BLaER1 treated with 17β-estradiol and CSF1 and Interleukin-3, amounts not matched to agents 10 nM and 100 nM (cell line): ENCODE measurements around the gene CSNK1D.

Source experiments
- H3K27ac ChIP-seq, 11 experiments: shearing (Covaris generic); formaldehyde crosslinking; 2 replicates each; pipeline ENCODE4 v1.8.1; 2022
- H3K27me3 ChIP-seq, 11 experiments: shearing (Covaris generic); formaldehyde crosslinking; 2 replicates each; pipeline ENCODE4 v1.8.1; 2022
- H3K36me3 ChIP-seq, 11 experiments: shearing (Covaris generic); formaldehyde crosslinking; 2 replicates each; pipeline ENCODE4 v1.8.1; 2022
- H3K4me1 ChIP-seq, 10 experiments: shearing (Covaris generic); formaldehyde crosslinking; 2 replicates each; pipeline ENCODE4 v1.8.1; 2022
- H3K4me2 ChIP-seq, 11 experiments: shearing (Covaris generic); formaldehyde crosslinking; 2 replicates each; pipeline ENCODE4 v1.8.1; 2022
- H3K4me3 ChIP-seq, 10 experiments: shearing (Covaris generic); formaldehyde crosslinking; 2 replicates each; pipeline ENCODE4 v1.8.1; 2022
- H3K9ac ChIP-seq, 11 experiments: shearing (Covaris generic); formaldehyde crosslinking; 2 replicates each; pipeline ENCODE4 v1.8.1; 2022
- H3K9me3 ChIP-seq, 11 experiments: shearing (Covaris generic); formaldehyde crosslinking; replicated peaks in 1 of 11; 2 replicates each; pipeline ENCODE4 v1.8.1; 2022
- H4K20me1 ChIP-seq, 11 experiments: shearing (Covaris generic); formaldehyde crosslinking; 2 replicates each; pipeline ENCODE4 v1.8.1; 2022
- Cebpa-rat ChIP-seq, 11 experiments: shearing (Covaris generic); IDR thresholded peaks; 2 replicates each; pipeline ENCODE4 v1.8.1; 2022

The CSNK1D gene

DNA sequence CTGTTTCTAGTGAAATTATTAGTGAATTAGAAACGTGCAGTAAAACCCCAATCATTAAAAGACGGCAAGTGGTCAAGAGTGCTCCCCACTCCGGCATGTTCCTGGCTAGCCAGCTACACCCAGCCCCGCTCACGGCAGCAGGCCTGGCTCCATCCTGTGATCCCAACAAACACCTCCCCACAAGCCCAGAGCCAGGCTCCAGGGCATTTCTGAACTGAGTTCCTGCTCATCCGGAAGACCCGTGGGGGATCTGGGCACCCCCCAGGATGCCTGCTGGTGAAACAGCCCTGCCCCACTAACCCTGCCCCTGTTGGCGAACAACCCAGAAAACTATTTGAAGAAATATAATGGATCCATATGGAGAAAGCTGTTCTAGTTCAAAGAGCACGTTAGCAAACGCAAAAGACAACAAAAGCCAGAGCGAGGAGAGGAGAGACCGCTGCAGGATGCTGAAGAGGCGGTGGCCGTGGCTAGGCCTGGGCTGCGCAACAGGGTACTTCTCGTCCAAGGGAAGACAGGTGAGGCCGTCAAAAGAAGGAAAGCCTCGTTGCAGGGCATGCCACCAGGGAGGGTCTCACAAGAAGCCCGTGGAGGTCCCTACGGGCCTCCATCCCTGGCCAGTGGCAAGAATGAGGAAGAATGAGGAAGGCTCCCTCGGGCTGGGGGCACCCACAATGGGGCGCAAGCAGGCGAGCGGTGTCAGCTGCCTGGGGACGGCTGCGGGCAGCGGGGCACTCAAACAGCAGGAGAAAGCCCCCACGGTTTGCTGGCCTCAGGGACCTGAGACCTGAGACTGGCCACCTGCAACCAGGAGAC lies 25.4 kb downstream of the CSNK1D start:
- H3K9me3 ChIP-seq = no peaks in the 10 kb centered on the region
- H3K4me1 ChIP-seq = peaks cover 44 to 69% (median 56%) of the 10 kb centered on the region in 10 experiments
- H3K4me3 ChIP-seq = no peak overlapping the region; a peak in 1 of 20 replicates
- no peaks in the 10 kb centered on the region for H3K27me3 ChIP-seq
- H3K36me3 ChIP-seq = peaks cover 99 to 100% (median 100%) of the 10 kb centered on the region in 11 experiments
- peak overlapping the region in 2 of 11 experiments; percentile 46 to 47; a peak in 2 of 22 replicates for H3K27ac ChIP-seq
- no peak for TF ChIP-seq Cebpa-rat (IDR thresholded peaks at IDR 0.05)
- H4K20me1 ChIP-seq = peaks cover 100% of the 10 kb centered on the region in 11 experiments
- H3K4me2 ChIP-seq = peak overlapping the region; percentile 51 to 91 (median 72)
- peak overlapping the region; percentile 27 to 67 (median 45); a peak in 16 of 22 replicates for H3K9ac ChIP-seq

DNA sequence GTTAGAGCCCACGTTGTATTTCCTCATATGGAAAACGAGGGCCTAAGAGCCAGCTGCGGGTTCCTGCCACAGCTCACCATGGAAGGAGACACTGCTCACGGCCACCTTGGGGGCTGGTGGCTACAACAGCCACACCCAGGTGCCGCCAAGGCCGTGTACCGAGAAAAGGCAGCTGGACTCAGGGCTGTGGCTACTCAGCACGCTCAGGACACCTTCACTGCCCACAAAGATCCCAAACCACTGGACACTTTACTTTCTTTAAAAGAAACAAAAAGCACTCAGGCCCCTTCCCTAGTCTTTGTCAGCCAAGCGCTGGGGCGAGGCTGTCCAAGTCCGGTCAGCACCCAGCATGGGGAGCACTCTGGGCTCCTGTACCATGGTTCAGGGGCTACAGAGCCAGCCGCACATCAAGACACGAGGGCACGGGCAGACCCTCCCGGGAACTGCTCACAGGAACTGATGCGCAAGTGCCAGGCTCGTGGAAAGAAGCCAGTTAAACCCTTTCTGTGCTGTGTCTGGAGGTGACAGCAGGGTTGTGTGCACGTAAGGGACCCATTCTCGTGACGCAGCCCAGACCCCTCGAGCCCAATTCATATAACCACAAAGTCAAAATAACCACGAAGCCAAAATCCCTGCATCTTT lies 26.2 kb downstream of the CSNK1D start:
- no peaks in the 10 kb centered on the region for H3K9me3 ChIP-seq
- no peak for TF ChIP-seq Cebpa-rat (IDR thresholded peaks at IDR 0.05)
- peak overlapping the region; percentile 27 to 67 (median 45); a peak in 18 of 22 replicates for H3K9ac ChIP-seq
- no peak overlapping the region; a peak in 2 of 20 replicates for H3K4me3 ChIP-seq
- peaks cover 100% of the 10 kb centered on the region in 11 experiments for H4K20me1 ChIP-seq
- no peaks in the 10 kb centered on the region for H3K27me3 ChIP-seq
- H3K27ac ChIP-seq = peak overlapping the region in 10 of 11 experiments; percentile 4 to 67 (median 46); a peak in 18 of 22 replicates
- H3K4me2 ChIP-seq = peak overlapping the region; percentile 51 to 91 (median 72)
- peaks cover 51 to 77% (median 62%) of the 10 kb centered on the region in 10 experiments for H3K4me1 ChIP-seq
- peaks cover 98 to 100% (median 100%) of the 10 kb centered on the region in 11 experiments for H3K36me3 ChIP-seq

DNA sequence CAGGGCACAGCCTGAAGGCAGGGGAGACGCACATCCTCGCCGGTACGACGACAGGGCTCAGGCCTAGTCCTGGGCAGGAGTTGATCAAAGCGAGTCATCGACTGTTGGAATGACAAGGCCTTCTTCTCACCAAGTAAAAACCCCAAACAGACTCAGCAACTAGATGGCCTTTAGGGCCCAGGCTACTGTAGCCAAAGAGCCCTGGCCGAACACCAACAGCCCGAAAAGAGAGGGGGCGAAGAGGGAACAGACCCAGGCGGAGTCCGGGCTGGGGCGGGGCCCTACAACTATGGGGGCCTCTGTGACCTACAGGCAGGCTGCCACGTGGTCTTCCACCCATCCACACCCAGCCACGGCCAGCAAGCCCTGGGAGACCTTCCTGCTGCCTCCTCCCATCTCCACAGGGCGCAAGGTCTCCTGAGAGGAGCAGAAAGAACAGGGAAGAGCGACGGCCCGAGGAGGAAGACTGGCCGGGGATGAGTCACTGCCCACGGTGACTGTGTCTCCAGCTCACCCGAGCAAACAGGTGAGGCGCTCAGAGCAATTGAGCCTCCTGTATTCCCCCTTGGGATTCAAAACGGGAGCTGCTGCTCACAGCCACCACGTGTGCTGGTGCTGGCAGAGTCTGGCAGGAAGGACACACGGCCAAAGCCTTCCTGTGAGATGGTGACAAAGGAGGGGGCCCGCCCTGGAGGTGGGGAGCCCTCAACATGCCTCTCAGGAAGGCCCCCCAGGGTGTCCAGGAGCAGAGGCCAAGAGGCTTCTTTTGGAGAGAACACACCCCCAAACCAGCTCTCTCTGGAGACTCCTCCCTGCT lies 26.9 kb downstream of the CSNK1D start:
- Histone ChIP-seq H3K9me3 (no peaks in the 10 kb centered on the region), H3K27me3 (no peaks in the 10 kb centered on the region), H3K4me3 (no peak overlapping the region), H4K20me1 (peaks cover 99 to 100% (median 100%) of the 10 kb centered on the region in 11 experiments), H3K4me2 (peak overlapping the region; percentile 51 to 91 (median 72)), H3K4me1 (peaks cover 57 to 83% (median 70%) of the 10 kb centered on the region in 10 experiments), H3K27ac (peak overlapping the region in 10 of 11 experiments; percentile 4 to 67 (median 46); a peak in 18 of 22 replicates), H3K36me3 (peaks cover 91 to 97% (median 95%) of the 10 kb centered on the region in 11 experiments), H3K9ac (peak overlapping the region in 10 of 11 experiments; percentile 36 to 67 (median 48); a peak in 16 of 22 replicates)
- no peak for TF ChIP-seq Cebpa-rat (IDR thresholded peaks at IDR 0.05)

DNA sequence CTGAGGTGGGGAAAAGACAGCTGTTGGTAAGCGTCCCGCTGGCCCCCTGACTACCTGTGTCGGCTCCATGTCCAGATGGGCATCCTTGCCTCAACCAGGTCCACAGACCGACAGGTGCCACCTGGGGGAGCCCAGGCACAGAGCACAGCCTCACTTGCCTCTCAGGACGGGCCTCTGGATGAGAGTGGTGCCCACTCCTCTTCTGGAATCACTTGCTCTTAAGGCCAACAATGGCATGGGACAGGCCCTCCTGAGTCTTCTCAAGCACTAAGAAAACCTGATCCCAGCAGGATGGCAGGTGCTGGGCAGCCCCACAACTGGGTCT lies 27.5 kb downstream of the CSNK1D start:
- H3K9me3 ChIP-seq = no peaks in the 10 kb centered on the region
- H3K27ac ChIP-seq = peak overlapping the region in 5 of 11 experiments; percentile 46 to 67 (median 47); a peak in 3 of 22 replicates
- no peak overlapping the region for H3K4me3 ChIP-seq
- H3K4me1 ChIP-seq = peaks cover 63 to 85% (median 73%) of the 10 kb centered on the region in 10 experiments
- peak overlapping the region in 6 of 11 experiments; percentile 37 to 67 (median 58); a peak in 7 of 22 replicates for H3K9ac ChIP-seq
- H3K36me3 ChIP-seq = peaks cover 85 to 97% (median 92%) of the 10 kb centered on the region in 11 experiments
- H3K27me3 ChIP-seq = no peaks in the 10 kb centered on the region
- H3K4me2 ChIP-seq = peak overlapping the region in 3 of 11 experiments; percentile 71 to 91 (median 87); a peak in 4 of 22 replicates
- peaks cover 99 to 100% (median 100%) of the 10 kb centered on the region in 11 experiments for H4K20me1 ChIP-seq
- TF ChIP-seq Cebpa-rat (IDR thresholded peaks at IDR 0.05) = no peak

DNA sequence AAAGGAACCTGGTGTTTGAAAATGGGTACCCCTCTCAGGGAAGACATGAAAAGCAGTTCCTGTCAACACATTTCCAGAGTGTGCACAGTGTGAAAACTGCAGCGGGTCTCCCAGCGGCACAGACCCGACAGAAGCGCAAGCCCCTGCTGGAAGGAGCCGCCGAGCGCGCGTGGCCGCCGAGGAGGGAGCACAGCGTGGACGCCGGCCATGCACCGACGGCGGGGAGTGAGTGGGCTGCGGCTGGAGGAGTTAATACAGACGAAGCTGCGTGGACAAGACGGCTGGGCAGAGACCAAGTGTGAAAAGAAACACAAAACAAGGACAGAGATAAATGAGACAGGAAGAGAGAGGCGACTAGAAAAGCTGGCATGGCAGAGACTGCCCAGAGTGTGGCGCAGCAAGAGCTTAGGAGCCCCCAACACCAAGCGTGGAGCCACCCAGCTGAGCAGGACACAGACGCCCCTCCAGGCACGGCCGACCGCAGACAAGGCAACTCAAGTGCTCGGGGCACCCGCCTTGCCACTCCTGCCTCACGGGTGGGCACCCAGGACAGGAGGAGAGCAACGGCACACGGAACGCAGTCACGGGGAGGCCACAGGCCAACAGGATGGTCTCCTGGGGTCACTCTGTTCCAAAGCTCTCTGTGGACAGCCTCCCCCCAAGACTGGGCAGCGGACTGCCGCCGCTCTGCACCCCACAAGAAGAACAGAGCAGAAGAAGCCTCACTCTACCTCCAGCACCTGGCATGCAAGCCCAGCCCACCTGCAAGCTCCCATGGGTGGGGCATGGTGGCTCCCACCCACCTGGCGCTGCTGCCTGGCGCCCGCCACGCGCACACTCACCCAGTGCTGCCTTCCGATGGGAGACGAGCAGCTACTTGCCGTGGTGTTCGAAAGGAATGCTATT lies 28.1 kb downstream of the CSNK1D start:
- peaks cover 99 to 100% (median 100%) of the 10 kb centered on the region in 11 experiments for H4K20me1 ChIP-seq
- peak overlapping the region in 1 of 11 experiments; percentile 46; a peak in 1 of 22 replicates for H3K27ac ChIP-seq
- H3K36me3 ChIP-seq = peaks cover 80 to 97% (median 88%) of the 10 kb centered on the region in 11 experiments
- H3K4me2 ChIP-seq = no peak overlapping the region
- H3K4me1 ChIP-seq = peaks cover 69 to 86% (median 76%) of the 10 kb centered on the region in 10 experiments
- no peak overlapping the region for H3K4me3 ChIP-seq
- TF ChIP-seq Cebpa-rat (IDR thresholded peaks at IDR 0.05) = no peak
- H3K9ac ChIP-seq = peak overlapping the region in 4 of 11 experiments; percentile 20 to 61 (median 53); a peak in 4 of 22 replicates
- no peaks in the 10 kb centered on the region for H3K27me3 ChIP-seq
- H3K9me3 ChIP-seq = no peaks in the 10 kb centered on the region

DNA sequence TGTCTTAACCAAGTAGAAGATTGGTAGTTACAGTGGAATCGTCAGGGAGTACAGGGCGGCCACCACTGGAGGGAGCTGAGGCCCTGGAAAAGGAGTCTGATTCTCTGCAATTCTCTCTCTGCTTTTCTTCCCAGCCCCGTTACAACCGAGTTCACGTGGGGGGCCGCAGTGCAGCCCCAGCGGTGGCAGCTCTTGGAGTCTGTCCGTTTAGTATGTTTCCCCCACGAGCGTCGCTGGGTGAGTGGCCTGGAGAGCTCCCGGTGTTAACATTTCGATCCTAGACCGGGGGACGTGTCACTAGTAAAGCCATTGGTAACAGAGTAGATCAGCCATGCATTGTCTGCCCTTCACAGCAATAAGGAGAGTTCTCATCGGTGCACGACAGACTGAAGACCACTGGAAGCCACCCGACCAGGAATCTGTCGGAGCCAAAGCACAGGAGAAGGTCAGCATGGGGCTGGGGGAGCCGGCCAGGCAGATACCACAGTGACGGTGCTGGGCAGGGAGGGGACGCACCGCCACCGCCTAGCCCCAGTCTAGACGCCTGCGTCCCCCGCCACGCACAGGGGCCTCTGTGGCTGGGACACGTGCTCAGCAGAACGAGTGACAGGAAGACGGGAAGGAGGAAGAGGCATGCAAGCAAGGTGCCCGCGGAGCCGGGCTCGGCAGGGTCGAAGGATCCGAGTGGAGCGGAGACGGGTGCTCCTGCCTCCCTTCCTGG lies 28.9 kb downstream of the CSNK1D start:
- no peaks in the 10 kb centered on the region for H3K27me3 ChIP-seq
- H3K36me3 ChIP-seq = peaks cover 80 to 97% (median 88%) of the 10 kb centered on the region in 11 experiments
- H4K20me1 ChIP-seq = peaks cover 99 to 100% (median 100%) of the 10 kb centered on the region in 11 experiments
- H3K27ac ChIP-seq = no peak overlapping the region
- H3K9ac ChIP-seq = peak overlapping the region in 1 of 11 experiments; percentile 38; a peak in 1 of 22 replicates
- no peak overlapping the region for H3K4me3 ChIP-seq
- no peak for TF ChIP-seq Cebpa-rat (IDR thresholded peaks at IDR 0.05)
- no peaks in the 10 kb centered on the region for H3K9me3 ChIP-seq
- H3K4me1 ChIP-seq = peaks cover 69 to 86% (median 76%) of the 10 kb centered on the region in 10 experiments
- H3K4me2 ChIP-seq = no peak overlapping the region
